T47D (cell line): ENCODE data around the gene FBH1.

Source experiments
- DNase-seq, 2 experiments: peaks; one replicate each; pipeline versions ENCODE4 v3.0.0 to v3.0.0-alpha.2; 2011 to 2012; ENCODE audit warnings: low read depth in 1 of 2, low spot score in 1 of 2
- JUND ChIP-seq: IDR thresholded peaks from 2 replicates; pipeline ENCODE4 v1.6.1; 2012; ENCODE audit warnings: low read depth
- in situ Hi-C: cut with HindIII; loops from 2 replicates; pipeline ENCODE4 v1.10.0; 2016; ENCODE audit warnings: low sequenced_read_pairs, low pct_unique_long_range_greater_than_20kb

The FBH1 gene

GRCh38 chr10:5887641-5888040 is 2.4 kb upstream of the FBH1 start:
- no peak for TF ChIP-seq JUND
- in situ Hi-C loops: no loop called here
- no peak for DNase-seq

DNA sequence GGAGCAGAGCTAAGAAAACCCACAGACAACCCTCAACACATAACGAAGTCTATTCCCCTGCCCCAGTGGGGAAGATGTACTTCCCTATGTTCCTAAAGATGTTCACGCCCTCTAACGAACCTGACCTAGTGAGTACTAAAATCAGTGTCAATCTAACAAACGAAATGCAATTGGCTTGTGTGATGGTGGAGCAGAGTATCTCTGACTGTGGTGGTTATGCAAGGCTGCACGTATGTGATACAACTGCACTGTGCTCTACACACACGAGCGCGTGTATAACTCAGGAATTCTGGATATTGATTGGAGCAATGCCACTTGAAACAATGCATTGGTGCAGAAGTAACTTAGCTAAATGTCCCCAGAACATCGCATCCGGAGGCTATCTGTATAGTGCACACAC is 1.7 kb upstream of the FBH1 start:
- peak in 1 of 2 experiments; percentile 26 for DNase-seq
- in situ Hi-C loops: no loop called here
- no peak for TF ChIP-seq JUND

- no peak for TF ChIP-seq JUND
- in situ Hi-C loops: no loop called here
- DNase-seq: peak in 1 of 2 experiments; percentile 30
Measured at GRCh38 chr10:5888843-5889623, 1.0 kb upstream of the FBH1 start.

GRCh38 chr10:5890452-5890915 is 441 bp downstream of the FBH1 start:
- peak in 1 of 2 experiments; percentile 32 for DNase-seq
- TF ChIP-seq JUND: no peak
- in situ Hi-C loops: no loop called here

DNA sequence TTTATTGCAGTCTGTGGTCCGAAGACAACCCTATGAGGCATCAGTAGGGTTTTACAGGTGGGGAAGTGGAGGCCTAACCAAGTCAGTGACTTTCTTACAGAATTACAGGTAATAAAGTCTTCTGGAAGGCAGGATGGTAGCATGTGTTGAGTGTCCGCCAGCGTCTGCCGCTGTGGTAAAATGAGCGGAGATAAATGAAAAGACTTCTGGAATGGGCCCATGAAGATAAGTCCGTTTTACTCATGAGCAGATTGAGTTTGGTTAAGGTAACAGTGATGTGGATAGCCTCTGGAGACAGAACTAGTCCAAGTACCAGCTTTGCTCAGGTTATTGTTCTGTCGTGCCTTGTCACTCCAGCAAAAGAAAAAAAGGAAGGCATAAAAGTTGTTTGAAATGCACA is 966 bp downstream of the FBH1 start:
- in situ Hi-C loops: no loop called here
- no peak for TF ChIP-seq JUND
- no peak for DNase-seq

DNA sequence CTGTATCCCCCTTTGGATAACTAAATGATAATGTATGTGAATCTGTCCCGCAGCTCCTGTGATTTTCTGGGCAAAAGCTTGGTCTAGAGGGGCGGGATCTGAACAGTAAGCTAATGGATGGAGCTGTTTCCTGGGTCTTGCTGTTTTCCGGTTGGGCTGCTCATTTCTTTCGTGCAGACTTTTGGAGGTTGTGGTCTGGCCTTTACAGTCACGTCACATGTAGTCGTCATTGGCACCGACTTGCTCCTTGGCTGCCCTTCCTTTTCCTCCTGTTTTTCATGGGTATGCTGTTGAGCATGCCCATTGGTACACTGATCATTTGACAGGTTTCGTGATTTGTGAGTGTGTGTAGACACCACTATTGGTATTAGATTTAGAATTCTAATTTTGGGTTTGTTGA is 2.0 kb downstream of the FBH1 start:
- no peak for DNase-seq
- no peak for TF ChIP-seq JUND
- in situ Hi-C loops: no loop called here

- TF ChIP-seq JUND: no peak
- in situ Hi-C loops: no loop called here
- DNase-seq: no peak
Measured at GRCh38 chr10:5893321-5893720, 3.3 kb downstream of the FBH1 start.

GRCh38 chr10:5894403-5894802 is 4.4 kb downstream of the FBH1 start:
- DNase-seq: no peak
- in situ Hi-C loops: no loop called here

DNA sequence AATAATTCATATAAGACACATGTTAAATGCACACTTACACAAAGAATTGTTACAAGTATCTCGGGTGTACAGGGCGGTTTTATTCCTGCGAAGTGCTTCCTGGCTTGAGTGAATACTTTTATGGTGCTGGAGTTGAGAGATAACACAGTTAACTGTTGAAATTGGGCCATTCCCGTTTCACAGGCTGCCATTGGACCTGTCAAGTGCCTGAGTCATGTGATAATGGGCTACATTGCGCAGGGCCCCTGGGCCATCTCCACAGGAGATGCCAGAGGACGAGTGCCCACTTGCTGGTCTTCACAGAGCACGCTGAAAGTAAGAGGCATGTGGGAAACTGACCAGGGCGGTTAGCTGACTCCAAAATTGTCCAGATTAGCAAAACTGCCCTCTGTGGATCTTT is 4.8 kb downstream of the FBH1 start:
- in situ Hi-C loops: no loop called here

More at GRCh38 chr10:5894403-5894802, 4.4 kb downstream of the FBH1 start:
- no peak for TF ChIP-seq JUND

DNA sequence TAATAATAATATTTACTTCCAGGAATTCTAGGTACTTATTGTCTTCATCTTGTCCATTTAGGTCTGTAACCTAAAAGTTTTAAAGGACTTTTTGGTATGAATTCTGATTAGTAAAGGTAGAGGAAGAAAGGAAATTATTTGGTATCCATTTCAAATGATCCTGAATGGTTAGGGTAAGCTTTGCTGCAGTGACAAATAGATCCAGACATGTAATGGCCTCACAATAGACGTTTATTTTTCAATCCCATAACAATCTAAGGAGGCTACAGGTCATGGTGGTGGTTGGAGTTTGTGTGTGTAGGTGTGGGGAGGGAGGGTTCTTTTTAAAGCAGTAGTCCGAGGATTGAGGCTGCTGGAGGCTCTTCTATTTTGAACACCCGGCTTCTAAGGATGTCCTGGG is 5.3 kb downstream of the FBH1 start:
- no peak for DNase-seq
- no peak for TF ChIP-seq JUND
- in situ Hi-C loops: no loop called here

More for the DNA sequence above, 4.8 kb downstream of the FBH1 start:
- DNase-seq: no peak
- TF ChIP-seq JUND: no peak

GRCh38 chr10:5895804-5896203 is 5.8 kb downstream of the FBH1 start:
- DNase-seq: no peak
- TF ChIP-seq JUND: no peak
- in situ Hi-C loops: no loop called here

GRCh38 chr10:5896208-5897052 is 6.4 kb downstream of the FBH1 start:
- DNase-seq: no peak
- in situ Hi-C loops: no loop called here
- no peak for TF ChIP-seq JUND

GRCh38 chr10:5897053-5897340 is 7.0 kb downstream of the FBH1 start:
- TF ChIP-seq JUND: no peak
- in situ Hi-C loops: no loop called here
- DNase-seq: no peak
